K562 (cell line): Measurements from ENCODE around the gene HMOX2. TPM values are rescaled to one million over a fixed set of nuclear protein-coding genes. Genes with fewer than 3 reads are reported as not detected.

Experiments
- ATAC-seq: fragments of 200-7000 bp; cut with Tn5 transposase; 3 replicates; pipeline ENCODE4 v1.9.1; 2020; ENCODE audit warnings: moderate library complexity
- BruUV-seq: library from RNA; stranded (reverse); fragments of 400-500 nt; replicated peaks from 2 replicates; lab custom pipeline; 2021; lab: Mats Ljungman, UMichigan
- CTCF ChIA-PET: fragments of 300-600 bp; formaldehyde crosslinking; extraction: SDS; loops from one replicate; lab custom pipeline; 2021; ENCODE audit warnings: low intra/inter-chr PET ratio; lab: Yijun Ruan, JAX
- POLR2A ChIA-PET: fragments of 300-600, 350-650 bp; sonication (Branson Sonifier 250); formaldehyde crosslinking; extraction: SDS; loops from one replicate; lab custom pipeline; 2021; ENCODE audit warnings: antibody characterized with exemption, inconsistent platforms; lab: Yijun Ruan, JAX
- DNase-seq, 4 experiments: peaks; one replicate each; pipeline versions ENCODE4 v3.0.0 to v3.0.0-alpha.2; 2011 to 2018; ENCODE audit warnings: low spot score in 3 of 4, mixed read lengths in 3 of 4; ENCODE audit errors: extremely low read depth in 1 of 4
- FAIRE-seq: peaks from 2 replicates; lab custom pipeline; 2011; peaks lifted over from hg19 to GRCh38; lab: Jason Lieb, UNC
- H2AFZ ChIP-seq: 2 replicates; pipeline ENCODE4 v1.6.0; 2011; ENCODE audit warnings: low read depth, low read length, control low read depth, inconsistent platforms
- H3K27ac ChIP-seq: fragments of 200-600 bp; 3 replicates; pipeline ENCODE4 v1.8.0; 2011; ENCODE audit warnings: low read depth, mild to moderate bottlenecking, control low read depth, inconsistent platforms, low read length, moderate library complexity, mixed read lengths; ENCODE audit errors: extremely low read depth
- H3K27me3 ChIP-seq, 2 experiments: fragments of 300-600 bp in 1 of 2; 2 replicates in 1 of 2; 3 replicates in 1 of 2; pipeline versions ENCODE4 v1.6.0 to v1.8.0; 2011; ENCODE audit warnings: inconsistent platforms in 2 of 2, low read length in 2 of 2, mild to moderate bottlenecking in 1 of 2, mixed read lengths in 1 of 2, moderate library complexity in 1 of 2; ENCODE audit not compliant: control insufficient read depth in 2 of 2, insufficient read depth in 2 of 2
- H3K36me3 ChIP-seq: fragments of 300-600 bp; 3 replicates; pipeline ENCODE4 v1.8.0; 2011; ENCODE audit warnings: mild to moderate bottlenecking, low read length, inconsistent platforms; ENCODE audit not compliant: control insufficient read depth, insufficient read depth
- H3K4me1 ChIP-seq, 2 experiments: fragments of 200-600 bp in 1 of 2; replicated peaks in 1 of 2; 2 replicates in 1 of 2; 3 replicates in 1 of 2; pipeline versions ENCODE4 v1.5.1 to v1.8.0; 2011; ENCODE audit warnings: inconsistent platforms in 2 of 2, low read length in 2 of 2, mild to moderate bottlenecking in 1 of 2, mixed read lengths in 1 of 2, moderate library complexity in 1 of 2; ENCODE audit not compliant: control insufficient read depth in 2 of 2, insufficient read depth in 2 of 2
- H3K4me2 ChIP-seq: 2 replicates; pipeline ENCODE4 v1.6.1; 2011; ENCODE audit warnings: low read length, control low read depth, inconsistent platforms, mixed read lengths; ENCODE audit not compliant: insufficient read depth
- H3K4me3 ChIP-seq: fragments of 200-600 bp; sonication (generic), shearing (Covaris generic); 2 replicates; pipeline ENCODE4 v1.5.1; 2016; ENCODE audit warnings: control low read depth, inconsistent platforms
- H3K79me2 ChIP-seq: fragments of 200-600 bp; 3 replicates; pipeline ENCODE4 v1.8.0; 2011; ENCODE audit warnings: low read length, inconsistent platforms; ENCODE audit not compliant: control insufficient read depth, insufficient read depth
- H3K9ac ChIP-seq, 2 experiments: 2 replicates each; pipeline versions ENCODE4 v1.6.0 to v1.6.1; 2011; ENCODE audit warnings: low read depth in 2 of 2, low read length in 2 of 2, control low read depth in 1 of 2, inconsistent platforms in 1 of 2, mild to moderate bottlenecking in 1 of 2, mixed read lengths in 1 of 2; ENCODE audit not compliant: insufficient read depth in 1 of 2
- H3K9me1 ChIP-seq: one replicate; pipeline ENCODE4 v1.6.0; 2011; ENCODE audit warnings: inconsistent platforms, mild to moderate bottlenecking, low read length, moderate library complexity; ENCODE audit not compliant: control insufficient read depth, insufficient read depth
- H3K9me3 ChIP-seq: replicated peaks from 2 replicates; pipeline ENCODE4 v1.5.1; 2011; ENCODE audit warnings: low read depth, low read length, inconsistent platforms; ENCODE audit not compliant: control insufficient read depth, insufficient read depth
- H4K20me1 ChIP-seq: replicated peaks from 2 replicates; pipeline ENCODE4 v1.6.1; 2011; ENCODE audit warnings: low read length, inconsistent platforms, mixed read lengths; ENCODE audit not compliant: control insufficient read depth, insufficient read depth
- CXXC5 ChIP-seq: fragments of 250-450 bp; sonication (Bioruptor Pico); IDR thresholded peaks from 2 replicates; pipeline ENCODE4 v1.8.0; 2022; ENCODE audit warnings: inconsistent platforms, mild to moderate bottlenecking, moderate library complexity
- EP300 ChIP-seq: IDR thresholded peaks from 2 replicates; pipeline ENCODE4 v1.6.1; 2012; ENCODE audit warnings: low read length, improper control_type of control experiment
- NR2C1 ChIP-seq, 2 experiments: fragments of 450-650 bp; IDR thresholded peaks; 2 replicates each; pipeline ENCODE4 v1.6.1; 2017; ENCODE audit warnings: mild to moderate bottlenecking in 2 of 2, antibody characterized with exemption in 1 of 2, inconsistent platforms in 1 of 2, missing compliant biosample characterization in 1 of 2, missing genetic modification characterization in 1 of 2
- PTTG1 ChIP-seq: fragments of 450-650 bp; IDR thresholded peaks from 2 replicates; pipeline ENCODE4 v1.6.1; 2016; ENCODE audit warnings: low read depth, mild to moderate bottlenecking, missing genetic modification characterization, missing compliant biosample characterization
- SMC3 ChIP-seq: conservative IDR thresholded peaks from 2 replicates; pipeline ENCODE4 v1.6.1; 2011; ENCODE audit warnings: low read depth, low read length, improper control_type of control experiment; ENCODE audit not compliant: insufficient read depth
- SRSF9 ChIP-seq: fragments of 200-400 bp; formaldehyde crosslinking; IDR thresholded peaks from 2 replicates; pipeline ENCODE4 v1.6.1; 2017; ENCODE audit warnings: low read depth, low read length, borderline replicate concordance
- TEAD2 ChIP-seq: fragments of 450-650 bp; IDR thresholded peaks from 2 replicates; pipeline ENCODE4 v1.6.1; 2016; ENCODE audit warnings: missing genetic modification characterization, control low read depth, missing compliant biosample characterization
- ZNF212 ChIP-seq: fragments of 450-650 bp; formaldehyde crosslinking; IDR thresholded peaks from 2 replicates; pipeline ENCODE4 v1.4.0; 2020; ENCODE audit warnings: mild to moderate bottlenecking
- WGBS: fragments of 100-300 bp; shearing (Covaris generic); methylation state at CpG from one replicate; pipeline ENCODE4 v1.1.6; 2016; ENCODE audit warnings: low coverage, mixed read lengths; ENCODE audit not compliant: insufficient coverage; ENCODE audit errors: missing lambda C conversion rate; 5-methylcytosine and 5-hydroxymethylcytosine counted together
- in situ Hi-C: fragments of 300-500 bp; cut with MboI; formaldehyde crosslinking; loops from 4 replicates; pipeline ENCODE4 v1.15.0; 2018; ENCODE audit warnings: inconsistent platforms, mixed read lengths
- intact Hi-C: fragments of 100-400 bp; cut with micrococcal nuclease; formaldehyde crosslinking; loops from 2 replicates; pipeline ENCODE4 v1.14.2; 2022
- polyA plus RNA-seq, 8 experiments: library from polyadenylated mRNA; depleted of rRNA in 4 of 8; stranded (reverse) in 5 of 8; unstranded in 3 of 8; fragments of >200 nt; fragmentation: Nextera tagmentation in 2 of 8; fragmentation: Illumina TruSeq in 1 of 8; extraction: Ambion mirVana in 2 of 8; extraction: Trizol in 1 of 8; gene quantifications; 2 replicates each; pipeline versions ENCODE4 v1.2.1 to v1.2.3, GENCODE V29; 2011 to 2014; ENCODE audit warnings: inconsistent platforms in 1 of 8, missing spikeins in 1 of 8
- total RNA-seq, 7 experiments: library from RNA; depleted of rRNA in 6 of 7; stranded (reverse); fragments of >200 nt in 6 of 7; fragmentation: Illumina TruSeq in 2 of 7; extraction: Trizol in 2 of 7; gene quantifications; 2 replicates each; pipeline versions ENCODE4 v1.2.1 to v1.2.3, GENCODE V29; 2011 to 2021; ENCODE audit warnings: low replicate concordance in 1 of 7
- TF ChIP-seq, protein P1 (sequence below): fragments of 450-650 bp; IDR thresholded peaks from 2 replicates; pipeline ENCODE4 v1.6.1; 2016; ENCODE audit warnings: borderline replicate concordance
- TF ChIP-seq, protein P2 (sequence below): fragments of 250-450 bp; sonication (Bioruptor Pico); IDR thresholded peaks from 2 replicates; pipeline ENCODE4 v1.8.0; 2022; ENCODE audit warnings: inconsistent platforms
- TF ChIP-seq, protein P3 (sequence below): fragments of 250-450 bp; sonication (Bioruptor Pico); IDR thresholded peaks from 2 replicates; pipeline ENCODE4 v1.8.0; 2022; ENCODE audit warnings: moderate library complexity, mild to moderate bottlenecking, inconsistent platforms
- TF ChIP-seq, protein P4 (sequence below): sonication (generic); formaldehyde crosslinking; IDR thresholded peaks from 2 replicates; pipeline ENCODE4 v1.8.1; 2023; ENCODE audit warnings: mild to moderate bottlenecking, missing genetic modification reagents

Gene HMOX2
- total and polyA plus RNA-seq, 9 of the 15 experiments (the other 6 are each of a cell fraction or from before 2014, with no cell fraction given): 26.8 to 87.4 (median 57.4) TPM

DNA sequence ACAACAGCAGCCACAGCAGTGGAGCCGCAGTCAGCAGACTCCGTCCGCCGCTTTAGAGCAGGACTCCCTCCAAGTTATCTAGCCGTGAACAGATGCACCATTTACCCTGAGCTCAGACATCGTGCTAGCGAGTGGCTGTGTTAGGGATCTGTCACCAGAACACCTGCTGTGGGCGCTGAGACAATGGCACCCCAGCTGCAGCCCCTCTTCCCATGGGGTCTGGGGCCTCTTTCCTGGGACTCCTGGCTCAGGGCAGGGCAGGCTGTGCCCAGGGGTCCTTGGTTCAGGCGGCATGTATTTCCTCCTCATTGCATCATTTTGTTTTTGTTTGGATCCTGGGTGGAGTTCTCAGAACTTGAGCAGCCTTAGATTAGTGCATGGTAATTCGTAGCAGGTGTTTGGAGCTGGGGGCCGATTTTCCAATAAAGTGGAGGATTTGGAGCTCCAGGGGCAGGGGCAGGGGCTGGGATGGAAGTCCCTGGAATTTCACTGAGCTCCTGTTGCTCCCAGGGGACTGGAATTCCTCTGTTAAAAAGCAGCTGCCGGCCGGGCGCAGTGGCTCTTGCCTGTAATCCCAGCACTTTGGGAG, 25.2 kb upstream of the HMOX2 start:
- H3K79me2 ChIP-seq: no peaks in the 10 kb centered on the region
- DNase-seq (no peak), ATAC-seq (peak; percentile 85), FAIRE-seq (no peak)
- H3K9me1 ChIP-seq: no peaks in the 10 kb centered on the region
- no TSS peak for BruUV-seq
- no peak overlapping the region for H2AFZ ChIP-seq
- intact Hi-C loops (no loop called here), in situ Hi-C loops (no loop called here)
- H3K9ac ChIP-seq: peak overlapping the region in 1 of 2 experiments; percentile 61; a peak in 1 of 4 replicates
- ChIA-PET POLR2A (interaction anchor here (0.9 to 4.0 kb wide), 6 partner anchors 8 to 18 kb away, joined by 3 to 31 read pairs (median 4); no protein-coding TSS in a partner anchor), CTCF (no interaction called here)
- no peaks in the 10 kb centered on the region for H3K9me3 ChIP-seq
- no peaks in the 10 kb centered on the region for H3K27me3 ChIP-seq
- H3K36me3 ChIP-seq: peaks cover 92% of the 10 kb centered on the region; the same call in 2 of the 3 replicates
- H3K4me1 ChIP-seq: peaks cover 0 to 6% of the 10 kb centered on the region in 2 experiments; a peak in 1 of 5 replicates
- 64% methylated on average over 14 of the region's 14 CpGs for WGBS
- no peaks in the 10 kb centered on the region for H4K20me1 ChIP-seq
- no peak overlapping the region for H3K4me2 ChIP-seq
- no peak overlapping the region for H3K4me3 ChIP-seq
- H3K27ac ChIP-seq: peak overlapping the region; percentile 54; the same call in 1 of the 3 replicates
- TF ChIP-seq TEAD2 (no peak), NR2C1 (IDR thresholded peaks at IDR 0.05) (no peak), NR2C1 (tag; IDR thresholded peaks at IDR 0.05) (peak; percentile 85), SRSF9 (no peak), CXXC5 (CRISPR knock-in tag) (peak; percentile 95), ZNF212 (peak; percentile 62; the same call in 1 of the 2 replicates), EP300 (peak; percentile 39; the same call in 1 of the 2 replicates), PTTG1 (peak; percentile 56), SMC3 (no peak)
- TF ChIP-seq, protein P1, sequence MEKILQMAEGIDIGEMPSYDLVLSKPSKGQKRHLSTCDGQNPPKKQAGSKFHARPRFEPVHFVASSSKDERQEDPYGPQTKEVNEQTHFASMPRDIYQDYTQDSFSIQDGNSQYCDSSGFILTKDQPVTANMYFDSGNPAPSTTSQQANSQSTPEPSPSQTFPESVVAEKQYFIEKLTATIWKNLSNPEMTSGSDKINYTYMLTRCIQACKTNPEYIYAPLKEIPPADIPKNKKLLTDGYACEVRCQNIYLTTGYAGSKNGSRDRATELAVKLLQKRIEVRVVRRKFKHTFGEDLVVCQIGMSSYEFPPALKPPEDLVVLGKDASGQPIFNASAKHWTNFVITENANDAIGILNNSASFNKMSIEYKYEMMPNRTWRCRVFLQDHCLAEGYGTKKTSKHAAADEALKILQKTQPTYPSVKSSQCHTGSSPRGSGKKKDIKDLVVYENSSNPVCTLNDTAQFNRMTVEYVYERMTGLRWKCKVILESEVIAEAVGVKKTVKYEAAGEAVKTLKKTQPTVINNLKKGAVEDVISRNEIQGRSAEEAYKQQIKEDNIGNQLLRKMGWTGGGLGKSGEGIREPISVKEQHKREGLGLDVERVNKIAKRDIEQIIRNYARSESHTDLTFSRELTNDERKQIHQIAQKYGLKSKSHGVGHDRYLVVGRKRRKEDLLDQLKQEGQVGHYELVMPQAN: no peak
- TF ChIP-seq, protein P2, sequence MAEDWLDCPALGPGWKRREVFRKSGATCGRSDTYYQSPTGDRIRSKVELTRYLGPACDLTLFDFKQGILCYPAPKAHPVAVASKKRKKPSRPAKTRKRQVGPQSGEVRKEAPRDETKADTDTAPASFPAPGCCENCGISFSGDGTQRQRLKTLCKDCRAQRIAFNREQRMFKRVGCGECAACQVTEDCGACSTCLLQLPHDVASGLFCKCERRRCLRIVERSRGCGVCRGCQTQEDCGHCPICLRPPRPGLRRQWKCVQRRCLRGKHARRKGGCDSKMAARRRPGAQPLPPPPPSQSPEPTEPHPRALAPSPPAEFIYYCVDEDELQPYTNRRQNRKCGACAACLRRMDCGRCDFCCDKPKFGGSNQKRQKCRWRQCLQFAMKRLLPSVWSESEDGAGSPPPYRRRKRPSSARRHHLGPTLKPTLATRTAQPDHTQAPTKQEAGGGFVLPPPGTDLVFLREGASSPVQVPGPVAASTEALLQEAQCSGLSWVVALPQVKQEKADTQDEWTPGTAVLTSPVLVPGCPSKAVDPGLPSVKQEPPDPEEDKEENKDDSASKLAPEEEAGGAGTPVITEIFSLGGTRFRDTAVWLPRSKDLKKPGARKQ (CRISPR knock-in tag): no peak
- TF ChIP-seq, protein P3, sequence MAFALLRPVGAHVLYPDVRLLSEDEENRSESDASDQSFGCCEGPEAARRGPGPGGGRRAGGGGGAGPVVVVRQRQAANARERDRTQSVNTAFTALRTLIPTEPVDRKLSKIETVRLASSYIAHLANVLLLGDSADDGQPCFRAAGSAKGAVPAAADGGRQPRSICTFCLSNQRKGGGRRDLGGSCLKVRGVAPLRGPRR (CRISPR knock-in tag): peak; percentile 91
- TF ChIP-seq, protein P4, sequence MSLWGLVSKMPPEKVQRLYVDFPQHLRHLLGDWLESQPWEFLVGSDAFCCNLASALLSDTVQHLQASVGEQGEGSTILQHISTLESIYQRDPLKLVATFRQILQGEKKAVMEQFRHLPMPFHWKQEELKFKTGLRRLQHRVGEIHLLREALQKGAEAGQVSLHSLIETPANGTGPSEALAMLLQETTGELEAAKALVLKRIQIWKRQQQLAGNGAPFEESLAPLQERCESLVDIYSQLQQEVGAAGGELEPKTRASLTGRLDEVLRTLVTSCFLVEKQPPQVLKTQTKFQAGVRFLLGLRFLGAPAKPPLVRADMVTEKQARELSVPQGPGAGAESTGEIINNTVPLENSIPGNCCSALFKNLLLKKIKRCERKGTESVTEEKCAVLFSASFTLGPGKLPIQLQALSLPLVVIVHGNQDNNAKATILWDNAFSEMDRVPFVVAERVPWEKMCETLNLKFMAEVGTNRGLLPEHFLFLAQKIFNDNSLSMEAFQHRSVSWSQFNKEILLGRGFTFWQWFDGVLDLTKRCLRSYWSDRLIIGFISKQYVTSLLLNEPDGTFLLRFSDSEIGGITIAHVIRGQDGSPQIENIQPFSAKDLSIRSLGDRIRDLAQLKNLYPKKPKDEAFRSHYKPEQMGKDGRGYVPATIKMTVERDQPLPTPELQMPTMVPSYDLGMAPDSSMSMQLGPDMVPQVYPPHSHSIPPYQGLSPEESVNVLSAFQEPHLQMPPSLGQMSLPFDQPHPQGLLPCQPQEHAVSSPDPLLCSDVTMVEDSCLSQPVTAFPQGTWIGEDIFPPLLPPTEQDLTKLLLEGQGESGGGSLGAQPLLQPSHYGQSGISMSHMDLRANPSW: no peak
